Stimulated activated CD4-positive, alpha-beta T cell treated with anti-CD3 and anti-CD28 coated beads, Interleukin-4, amount 100 ng/mL, for 1 hour (primary cell): ENCODE results near the gene FNBP1.
"Not testable (repeated sequence)": the region's sequence is repeated elsewhere in the genome, so short reads cannot be mapped to it uniquely, and the experiment has no call there.

Source experiments
- DNase-seq: peaks from one replicate; pipeline ENCODE4 v3.0.0-alpha.2; 2020

Gene FNBP1

GRCh38 chr9:129946246-129946995, 96.6 kb downstream of the FNBP1 start:
- no peak for DNase-seq

- DNase-seq: no peak
Measured at GRCh38 chr9:129945314-129945713, 97.7 kb downstream of the FNBP1 start.

DNA sequence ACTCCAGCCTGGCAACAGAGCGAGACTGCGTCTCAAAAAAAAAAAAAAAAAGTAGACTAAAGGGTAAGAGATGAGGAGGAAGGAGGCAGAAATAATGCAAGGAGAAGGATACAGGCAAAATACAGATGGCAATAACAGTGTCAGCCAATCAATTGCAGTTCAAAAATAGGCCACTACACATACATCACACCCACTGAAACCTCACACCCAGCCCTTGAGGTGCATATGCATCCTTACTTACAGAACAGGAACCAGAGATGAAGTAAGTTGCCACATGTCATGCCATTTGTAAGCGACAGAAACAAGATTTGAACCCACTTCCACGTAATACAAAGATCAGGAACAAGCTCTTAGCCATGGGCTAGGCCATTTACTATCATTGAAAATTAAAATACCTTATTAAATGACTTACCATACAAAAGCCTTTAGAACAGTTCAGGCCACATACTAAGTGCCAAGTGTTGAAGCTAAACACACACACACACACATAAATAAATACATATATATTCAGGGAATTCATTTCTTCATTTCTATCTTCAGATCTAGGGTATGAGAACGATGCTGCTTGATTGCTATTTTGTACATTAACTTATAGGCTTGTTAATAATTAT, 98.4 kb downstream of the FNBP1 start:
- DNase-seq: peak; percentile 23

DNA sequence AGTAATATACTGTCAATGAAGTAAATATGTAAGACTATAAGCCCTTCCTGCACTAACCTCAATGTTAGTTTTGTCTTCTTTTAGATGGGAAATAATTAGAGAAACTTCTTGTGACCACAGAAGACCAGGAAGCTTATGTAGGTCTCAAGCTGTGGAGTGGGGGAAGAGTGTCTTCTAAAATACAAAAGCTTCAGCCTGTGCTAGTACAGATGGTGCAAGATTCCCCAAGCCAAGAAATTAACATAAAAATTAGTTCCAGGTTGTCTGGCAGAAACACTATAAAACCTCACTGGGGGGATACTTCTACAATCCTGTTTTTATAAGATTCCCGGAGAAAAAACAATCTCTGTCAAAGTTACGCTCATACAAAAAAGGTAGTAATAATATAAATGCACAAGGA, 103.6 kb downstream of the FNBP1 start:
- no peak for DNase-seq

- no peak for DNase-seq
Measured at GRCh38 chr9:129938291-129938979, 104.6 kb downstream of the FNBP1 start.

GRCh38 chr9:129937879-129938278, 105.1 kb downstream of the FNBP1 start:
- not testable (repeated sequence) for DNase-seq

- no peak for DNase-seq
Measured at GRCh38 chr9:129936222-129936621, 106.8 kb downstream of the FNBP1 start.

- no peak for DNase-seq
Measured at GRCh38 chr9:129934780-129935179, 108.2 kb downstream of the FNBP1 start.

- DNase-seq: no peak
Measured at GRCh38 chr9:129934041-129934591, 108.9 kb downstream of the FNBP1 start.

- DNase-seq: no peak
Measured at GRCh38 chr9:129933185-129934040, 109.6 kb downstream of the FNBP1 start.

- peak; percentile 19 for DNase-seq
Measured at GRCh38 chr9:129932303-129933151, 110.5 kb downstream of the FNBP1 start.

DNA sequence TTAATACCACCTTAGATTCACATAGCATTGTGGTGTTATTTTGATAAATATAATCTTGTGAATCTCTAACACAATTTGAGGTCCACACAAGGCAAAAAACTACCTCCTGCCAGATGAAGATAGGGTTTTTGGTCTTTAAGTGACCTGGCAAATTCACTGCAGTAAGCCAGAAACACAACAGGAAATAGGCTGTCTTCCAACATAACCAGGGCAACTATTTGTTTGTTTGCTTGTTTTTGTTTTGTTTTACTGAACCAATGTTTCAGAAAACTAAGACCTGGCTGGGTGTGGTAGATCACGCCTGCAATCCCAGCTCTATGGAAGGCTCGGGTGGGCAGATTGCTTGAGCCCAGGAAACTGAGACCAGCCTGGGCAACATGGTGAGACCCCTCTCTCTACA, 112.2 kb downstream of the FNBP1 start:
- DNase-seq: no peak

DNA sequence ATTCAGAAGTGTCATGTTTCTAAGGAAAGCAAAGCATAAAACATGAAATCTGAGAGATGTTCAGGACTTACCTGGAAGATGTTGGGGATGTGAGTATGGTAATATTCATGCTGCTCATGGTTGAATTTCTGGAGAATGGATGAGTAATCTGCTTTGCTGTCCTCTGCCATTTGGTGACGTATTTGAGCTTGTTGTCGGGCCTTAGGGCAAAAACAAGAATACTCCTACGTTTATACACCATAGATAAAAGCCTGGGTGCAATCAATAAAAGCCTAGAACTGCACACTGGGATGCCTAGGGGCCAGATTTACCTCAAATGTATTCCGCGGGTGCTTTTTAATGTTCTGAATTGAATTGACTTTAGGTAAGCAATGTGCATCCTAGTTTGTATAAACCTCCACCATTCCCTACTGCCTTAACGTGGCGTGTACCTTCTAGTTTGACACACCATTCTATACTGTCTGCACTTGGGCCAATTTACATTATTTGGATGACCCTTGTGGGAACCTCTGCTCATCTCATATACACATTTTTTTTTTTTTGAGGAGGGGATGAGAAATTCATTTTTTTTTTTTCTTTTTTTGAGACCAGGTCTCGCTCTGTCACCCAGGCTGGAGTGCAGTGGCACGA, 113.4 kb downstream of the FNBP1 start:
- no peak for DNase-seq

GRCh38 chr9:129923589-129923988, 119.4 kb downstream of the FNBP1 start:
- DNase-seq: no peak

DNA sequence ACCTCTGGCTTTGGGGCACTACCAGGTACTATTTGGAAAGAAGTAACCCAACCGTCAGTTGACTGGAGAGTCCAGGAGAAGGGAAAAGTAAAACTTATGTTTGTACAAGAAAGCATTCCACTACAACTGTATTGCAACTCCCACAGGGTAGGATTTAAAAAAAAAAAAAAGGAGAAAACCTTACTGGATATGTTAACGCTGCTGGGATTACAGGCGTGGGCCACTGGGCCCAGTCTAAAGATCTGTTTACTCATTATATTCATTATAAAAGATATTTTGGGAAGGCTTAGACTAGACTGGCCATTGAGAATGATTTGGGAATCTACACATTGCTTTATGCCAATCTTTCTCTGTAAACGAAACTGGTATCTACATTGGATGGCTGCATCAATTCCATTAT, 121.1 kb downstream of the FNBP1 start:
- no peak for DNase-seq

- DNase-seq: no peak
Measured at GRCh38 chr9:129919841-129920240, 123.1 kb downstream of the FNBP1 start.

- no peak for DNase-seq
Measured at GRCh38 chr9:129919277-129919676, 123.7 kb downstream of the FNBP1 start.

- no peak for DNase-seq
Measured at GRCh38 chr9:129918296-129918950, 124.6 kb downstream of the FNBP1 start.

- DNase-seq: no peak
Measured at GRCh38 chr9:129916707-129917106, 126.3 kb downstream of the FNBP1 start.

DNA sequence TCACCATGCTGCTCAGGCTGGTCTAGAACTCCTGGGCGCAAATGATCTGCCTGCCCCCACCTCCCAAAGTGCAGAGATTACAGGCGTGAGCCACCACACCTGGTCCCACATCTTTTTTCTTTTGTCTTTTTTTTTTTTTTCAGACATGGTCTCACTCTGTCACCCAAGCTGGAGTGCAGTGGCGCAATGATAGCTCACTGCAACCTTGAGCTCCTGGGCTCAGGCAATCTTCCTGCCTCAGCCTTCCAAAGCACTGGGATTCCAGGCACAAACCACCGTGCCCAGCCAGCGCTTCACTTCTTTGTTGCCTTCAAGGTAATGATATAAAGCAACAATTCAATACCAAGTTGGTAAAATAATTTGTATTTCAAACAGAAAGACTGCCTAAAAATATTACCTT, 128.9 kb downstream of the FNBP1 start:
- no peak for DNase-seq
